HG03139 (cell line): ENCODE data around the gene ZC3H6.
"Not testable (repeated sequence)": the region's sequence is repeated elsewhere in the genome, so short reads cannot be mapped to it uniquely, and the experiment has no call there.

ENCODE experiments used
- ATAC-seq: cut with Tn5 transposase; IDR thresholded peaks from one replicate; pipeline ENCODE4 v1.9.1; 2021; ENCODE audit not compliant: unreplicated experiment

ZC3H6 gene

GRCh38 chr2:112332123-112332696, 56.8 kb downstream of the ZC3H6 start:
- no peak for ATAC-seq

- no peak for ATAC-seq
These were observed 60.2 kb downstream of the ZC3H6 start for GRCh38 chr2:112335600-112335999.

GRCh38 chr2:112339986-112340385, 64.6 kb downstream of the ZC3H6 start:
- no peak for ATAC-seq

- no peak for ATAC-seq
These were observed 65.3 kb downstream of the ZC3H6 start for GRCh38 chr2:112340475-112341267.

- no peak for ATAC-seq
These were observed 66.7 kb downstream of the ZC3H6 start for GRCh38 chr2:112342067-112342550.

- ATAC-seq: no peak
These were observed 68.6 kb downstream of the ZC3H6 start for GRCh38 chr2:112343827-112344585.

GRCh38 chr2:112345030-112346027, 69.9 kb downstream of the ZC3H6 start:
- ATAC-seq: no peak

GRCh38 chr2:112352292-112352691, 76.9 kb downstream of the ZC3H6 start:
- not testable (repeated sequence) for ATAC-seq

- not testable (repeated sequence) for ATAC-seq
These were observed 77.6 kb downstream of the ZC3H6 start for GRCh38 chr2:112352809-112353603.

GRCh38 chr2:112354335-112354734, 78.9 kb downstream of the ZC3H6 start:
- ATAC-seq: not testable (repeated sequence)

GRCh38 chr2:112360055-112360454, 84.7 kb downstream of the ZC3H6 start:
- ATAC-seq: not testable (repeated sequence)
